CD4-positive, CD25-positive, alpha-beta regulatory T cell (primary cell): ENCODE results near the gene ZNG1F. TPM values are rescaled to one million over a fixed set of nuclear protein-coding genes. Genes with fewer than 3 reads are reported as not detected.
A peak's percentile ranks its signal among the peaks of the same experiment; 100 is the strongest.
"Not testable (repeated sequence)": the region's sequence is repeated elsewhere in the genome, so short reads cannot be mapped to it uniquely, and the experiment has no call there.

Source experiments
- ATAC-seq, 2 donors: fragments of 150-1000 bp; cut with Tn5 transposase; one replicate each; pipeline ENCODE4 v1.10.0; 2021; ENCODE audit warnings: low read depth in 2 of 2, moderate number of reproducible peaks in 2 of 2, moderate library complexity in 1 of 2
- DNase-seq, 3 donors: peaks; one replicate each; pipeline versions ENCODE4 v3.0.0 to v3.0.0-alpha.2; 2012 to 2022; ENCODE audit warnings: mixed read lengths in 1 of 3
- H3K27ac ChIP-seq: one replicate; pipeline ENCODE4 v1.7.0; 2013; ENCODE audit warnings: mild to moderate bottlenecking, low read length; ENCODE audit not compliant: insufficient read depth, poor library complexity, severe bottlenecking
- H3K27me3 ChIP-seq: one replicate; pipeline ENCODE4 v1.7.0; 2013; ENCODE audit warnings: low read length; ENCODE audit not compliant: control insufficient read depth, insufficient read depth
- H3K36me3 ChIP-seq: one replicate; pipeline ENCODE4 v1.7.0; 2013; ENCODE audit warnings: mild to moderate bottlenecking, low read length, moderate library complexity; ENCODE audit not compliant: control insufficient read depth, insufficient read depth
- H3K4me1 ChIP-seq: 2 replicates; pipeline ENCODE4 v1.7.0; 2013; ENCODE audit warnings: mild to moderate bottlenecking, low read length; ENCODE audit not compliant: insufficient read depth, control insufficient read depth, poor library complexity, severe bottlenecking
- H3K4me3 ChIP-seq: one replicate; pipeline ENCODE4 v1.7.0; 2013; ENCODE audit warnings: low read depth, mild to moderate bottlenecking, low read length, moderate library complexity
- H3K9me3 ChIP-seq, 2 experiments: 1 replicate in 1 of 2; 2 replicates in 1 of 2; pipeline ENCODE4 v1.7.0; 2013; ENCODE audit warnings: low read length in 2 of 2, mild to moderate bottlenecking in 1 of 2, moderate library complexity in 1 of 2; ENCODE audit not compliant: control insufficient read depth in 2 of 2
- H3K27ac Mint-ChIP-seq, 3 donors: one replicate each; pipeline ENCODE4 v1.8.0; 2020 to 2022; ENCODE audit warnings: mild to moderate bottlenecking in 3 of 3, mixed read lengths in 3 of 3, moderate library complexity in 2 of 3
- H3K27me3 Mint-ChIP-seq: one replicate; pipeline ENCODE4 v1.8.0; 2022; ENCODE audit warnings: mild to moderate bottlenecking, mixed read lengths
- H3K36me3 Mint-ChIP-seq: one replicate; pipeline ENCODE4 v1.8.0; 2020; ENCODE audit warnings: mixed read lengths
- H3K4me1 Mint-ChIP-seq, 4 donors: one replicate each; pipeline ENCODE4 v1.8.0; 2020 to 2022; ENCODE audit warnings: mixed read lengths in 4 of 4, mild to moderate bottlenecking in 1 of 4
- H3K4me3 Mint-ChIP-seq, 4 donors: one replicate each; pipeline ENCODE4 v1.8.0; 2020 to 2022; ENCODE audit warnings: mild to moderate bottlenecking in 4 of 4, mixed read lengths in 4 of 4, moderate library complexity in 3 of 4
- H3K9me3 Mint-ChIP-seq, 7 donors: one replicate each; pipeline ENCODE4 v1.8.0; 2020 to 2022; ENCODE audit warnings: mixed read lengths in 7 of 7, mild to moderate bottlenecking in 3 of 7, moderate library complexity in 2 of 7
- polyA plus RNA-seq, 4 donors: library from polyadenylated mRNA; unstranded; fragments of 300-500 nt; fragmentation: Illumina TruSeq; gene quantifications; one replicate each; pipeline ENCODE4 v1.2.3, GENCODE V29; 2021
- total RNA-seq: library from RNA; stranded (reverse); gene quantifications from one replicate; pipeline ENCODE4 v1.2.3, GENCODE V29; 2022

Gene ZNG1F
- total and polyA plus RNA-seq, 5 donors from 2014 or later: 0.85 to 4.5 (median 3.4) TPM

- H3K27me3 Mint-ChIP-seq, H3K36me3 Mint-ChIP-seq, H3K9me3 ChIP-seq, H3K27me3 ChIP-seq, H3K9me3 Mint-ChIP-seq, H3K4me1 Mint-ChIP-seq, DNase-seq, H3K27ac Mint-ChIP-seq, H3K27ac ChIP-seq, ATAC-seq, H3K36me3 ChIP-seq, H3K4me3 ChIP-seq, H3K4me1 ChIP-seq, H3K4me3 Mint-ChIP-seq: not testable (repeated sequence)
These were observed 84.6 kb downstream of the ZNG1F start for GRCh38 chr9:41104542-41104941.

GRCh38 chr9:41100508-41100907 lies 88.6 kb downstream of the ZNG1F start:
- H3K36me3 Mint-ChIP-seq, H3K4me1 Mint-ChIP-seq, H3K27ac ChIP-seq, H3K36me3 ChIP-seq, H3K4me3 ChIP-seq, H3K27ac Mint-ChIP-seq, DNase-seq, H3K9me3 ChIP-seq, ATAC-seq, H3K4me3 Mint-ChIP-seq, H3K4me1 ChIP-seq, H3K27me3 Mint-ChIP-seq, H3K27me3 ChIP-seq, H3K9me3 Mint-ChIP-seq: not testable (repeated sequence)

GRCh38 chr9:41098759-41099158 lies 90.4 kb downstream of the ZNG1F start:
- H3K27ac Mint-ChIP-seq, H3K27me3 ChIP-seq, H3K4me3 ChIP-seq, H3K4me1 ChIP-seq, DNase-seq, H3K9me3 ChIP-seq, ATAC-seq, H3K9me3 Mint-ChIP-seq, H3K36me3 Mint-ChIP-seq, H3K27me3 Mint-ChIP-seq, H3K4me1 Mint-ChIP-seq, H3K4me3 Mint-ChIP-seq, H3K36me3 ChIP-seq, H3K27ac ChIP-seq: not testable (repeated sequence)

GRCh38 chr9:41095060-41095459 lies 94.1 kb downstream of the ZNG1F start:
- not testable (repeated sequence) for H3K9me3 Mint-ChIP-seq, H3K36me3 ChIP-seq, H3K27me3 ChIP-seq, H3K4me1 ChIP-seq, H3K27ac ChIP-seq, H3K27ac Mint-ChIP-seq, H3K27me3 Mint-ChIP-seq, H3K9me3 ChIP-seq, H3K4me3 ChIP-seq, H3K4me3 Mint-ChIP-seq, H3K4me1 Mint-ChIP-seq, H3K36me3 Mint-ChIP-seq, ATAC-seq, DNase-seq

GRCh38 chr9:41094010-41094773 lies 94.9 kb downstream of the ZNG1F start:
- not testable (repeated sequence) for H3K4me1 ChIP-seq, H3K36me3 Mint-ChIP-seq, H3K9me3 ChIP-seq, H3K4me3 ChIP-seq, H3K27ac Mint-ChIP-seq, H3K4me1 Mint-ChIP-seq, H3K4me3 Mint-ChIP-seq, H3K27me3 Mint-ChIP-seq, ATAC-seq, H3K27me3 ChIP-seq, H3K36me3 ChIP-seq, H3K9me3 Mint-ChIP-seq, H3K27ac ChIP-seq, DNase-seq

- not testable (repeated sequence) for H3K4me1 ChIP-seq, H3K9me3 Mint-ChIP-seq, DNase-seq, H3K27ac Mint-ChIP-seq, H3K4me3 ChIP-seq, H3K36me3 Mint-ChIP-seq, ATAC-seq, H3K4me3 Mint-ChIP-seq, H3K4me1 Mint-ChIP-seq, H3K36me3 ChIP-seq, H3K9me3 ChIP-seq, H3K27ac ChIP-seq, H3K27me3 ChIP-seq
- peaks cover 15% of the 10 kb centered on the region for H3K27me3 Mint-ChIP-seq
These were observed 98.2 kb downstream of the ZNG1F start for GRCh38 chr9:41090922-41091321.

- peaks cover 15% of the 10 kb centered on the region for H3K27me3 Mint-ChIP-seq
- H3K27me3 ChIP-seq, H3K36me3 Mint-ChIP-seq, H3K27ac Mint-ChIP-seq, H3K9me3 Mint-ChIP-seq, H3K4me1 Mint-ChIP-seq, ATAC-seq, H3K4me3 ChIP-seq, DNase-seq, H3K36me3 ChIP-seq, H3K4me3 Mint-ChIP-seq, H3K27ac ChIP-seq, H3K9me3 ChIP-seq, H3K4me1 ChIP-seq: not testable (repeated sequence)
These were observed 98.7 kb downstream of the ZNG1F start for GRCh38 chr9:41090386-41090785.

GRCh38 chr9:41088450-41089059 lies 100.6 kb downstream of the ZNG1F start:
- not testable (repeated sequence) for H3K4me1 ChIP-seq, H3K4me3 Mint-ChIP-seq, H3K4me3 ChIP-seq, H3K9me3 Mint-ChIP-seq, H3K36me3 ChIP-seq, H3K27me3 ChIP-seq, H3K27ac Mint-ChIP-seq, H3K9me3 ChIP-seq, H3K27ac ChIP-seq, H3K36me3 Mint-ChIP-seq, H3K4me1 Mint-ChIP-seq
- peak; percentile 75 to 80 for ATAC-seq
- DNase-seq: peak in 1 of 3 donors; percentile 18
- H3K27me3 Mint-ChIP-seq: peaks cover 15% of the 10 kb centered on the region
